Measurements from ENCODE around the gene MNT.

- TF ChIP-seq JUNB (IDR thresholded peaks at IDR 0.05; ENCODE audit: unreplicated experiment) = no peak
- no peak for TF ChIP-seq EZH2 (IDR thresholded peaks at IDR 0.05; ENCODE audit: low read depth, unreplicated experiment)
- no peak for TF ChIP-seq EZH2phosphoT487 (IDR thresholded peaks at IDR 0.05; ENCODE audit: unreplicated experiment)
- TF ChIP-seq CTCF (conservative IDR thresholded peaks at IDR 0.05; ENCODE audit: low read depth in 2 of 2) = no peak
- no peak for TF ChIP-seq POLR2AphosphoS5 (IDR thresholded peaks at IDR 0.05; ENCODE audit: low read depth)
- TF ChIP-seq CREB1 (CRISPR knock-in tag; IDR thresholded peaks at IDR 0.05; ENCODE audit: low read depth) = no peak
- TF ChIP-seq, protein P1, sequence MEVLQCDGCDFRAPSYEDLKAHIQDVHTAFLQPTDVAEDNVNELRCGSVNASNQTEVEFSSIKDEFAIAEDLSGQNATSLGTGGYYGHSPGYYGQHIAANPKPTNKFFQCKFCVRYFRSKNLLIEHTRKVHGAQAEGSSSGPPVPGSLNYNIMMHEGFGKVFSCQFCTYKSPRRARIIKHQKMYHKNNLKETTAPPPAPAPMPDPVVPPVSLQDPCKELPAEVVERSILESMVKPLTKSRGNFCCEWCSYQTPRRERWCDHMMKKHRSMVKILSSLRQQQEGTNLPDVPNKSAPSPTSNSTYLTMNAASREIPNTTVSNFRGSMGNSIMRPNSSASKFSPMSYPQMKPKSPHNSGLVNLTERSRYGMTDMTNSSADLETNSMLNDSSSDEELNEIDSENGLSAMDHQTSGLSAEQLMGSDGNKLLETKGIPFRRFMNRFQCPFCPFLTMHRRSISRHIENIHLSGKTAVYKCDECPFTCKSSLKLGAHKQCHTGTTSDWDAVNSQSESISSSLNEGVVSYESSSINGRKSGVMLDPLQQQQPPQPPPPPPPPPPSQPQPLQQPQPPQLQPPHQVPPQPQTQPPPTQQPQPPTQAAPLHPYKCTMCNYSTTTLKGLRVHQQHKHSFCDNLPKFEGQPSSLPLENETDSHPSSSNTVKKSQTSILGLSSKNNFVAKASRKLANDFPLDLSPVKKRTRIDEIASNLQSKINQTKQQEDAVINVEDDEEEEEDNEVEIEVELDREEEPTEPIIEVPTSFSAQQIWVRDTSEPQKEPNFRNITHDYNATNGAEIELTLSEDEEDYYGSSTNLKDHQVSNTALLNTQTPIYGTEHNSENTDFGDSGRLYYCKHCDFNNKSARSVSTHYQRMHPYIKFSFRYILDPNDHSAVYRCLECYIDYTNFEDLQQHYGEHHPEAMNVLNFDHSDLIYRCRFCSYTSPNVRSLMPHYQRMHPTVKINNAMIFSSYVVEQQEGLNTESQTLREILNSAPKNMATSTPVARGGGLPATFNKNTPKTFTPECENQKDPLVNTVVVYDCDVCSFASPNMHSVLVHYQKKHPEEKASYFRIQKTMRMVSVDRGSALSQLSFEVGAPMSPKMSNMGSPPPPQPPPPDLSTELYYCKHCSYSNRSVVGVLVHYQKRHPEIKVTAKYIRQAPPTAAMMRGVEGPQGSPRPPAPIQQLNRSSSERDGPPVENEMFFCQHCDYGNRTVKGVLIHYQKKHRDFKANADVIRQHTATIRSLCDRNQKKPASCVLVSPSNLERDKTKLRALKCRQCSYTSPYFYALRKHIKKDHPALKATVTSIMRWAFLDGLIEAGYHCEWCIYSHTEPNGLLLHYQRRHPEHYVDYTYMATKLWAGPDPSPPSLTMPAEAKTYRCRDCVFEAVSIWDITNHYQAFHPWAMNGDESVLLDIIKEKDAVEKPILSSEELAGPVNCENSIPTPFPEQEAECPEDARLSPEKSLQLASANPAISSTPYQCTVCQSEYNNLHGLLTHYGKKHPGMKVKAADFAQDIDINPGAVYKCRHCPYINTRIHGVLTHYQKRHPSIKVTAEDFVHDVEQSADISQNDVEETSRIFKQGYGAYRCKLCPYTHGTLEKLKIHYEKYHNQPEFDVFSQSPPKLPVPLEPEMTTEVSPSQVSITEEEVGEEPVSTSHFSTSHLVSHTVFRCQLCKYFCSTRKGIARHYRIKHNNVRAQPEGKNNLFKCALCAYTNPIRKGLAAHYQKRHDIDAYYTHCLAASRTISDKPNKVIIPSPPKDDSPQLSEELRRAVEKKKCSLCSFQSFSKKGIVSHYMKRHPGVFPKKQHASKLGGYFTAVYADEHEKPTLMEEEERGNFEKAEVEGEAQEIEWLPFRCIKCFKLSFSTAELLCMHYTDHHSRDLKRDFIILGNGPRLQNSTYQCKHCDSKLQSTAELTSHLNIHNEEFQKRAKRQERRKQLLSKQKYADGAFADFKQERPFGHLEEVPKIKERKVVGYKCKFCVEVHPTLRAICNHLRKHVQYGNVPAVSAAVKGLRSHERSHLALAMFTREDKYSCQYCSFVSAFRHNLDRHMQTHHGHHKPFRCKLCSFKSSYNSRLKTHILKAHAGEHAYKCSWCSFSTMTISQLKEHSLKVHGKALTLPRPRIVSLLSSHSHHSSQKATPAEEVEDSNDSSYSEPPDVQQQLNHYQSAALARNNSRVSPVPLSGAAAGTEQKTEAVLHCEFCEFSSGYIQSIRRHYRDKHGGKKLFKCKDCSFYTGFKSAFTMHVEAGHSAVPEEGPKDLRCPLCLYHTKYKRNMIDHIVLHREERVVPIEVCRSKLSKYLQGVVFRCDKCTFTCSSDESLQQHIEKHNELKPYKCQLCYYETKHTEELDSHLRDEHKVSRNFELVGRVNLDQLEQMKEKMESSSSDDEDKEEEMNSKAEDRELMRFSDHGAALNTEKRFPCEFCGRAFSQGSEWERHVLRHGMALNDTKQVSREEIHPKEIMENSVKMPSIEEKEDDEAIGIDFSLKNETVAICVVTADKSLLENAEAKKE (CRISPR knock-in tag; IDR thresholded peaks at IDR 0.05) = no peak
Observed at GRCh38 chr17:2343421-2343820, 57.4 kb downstream of the MNT start.
